SH-SY5Y (cell line): Measurements from ENCODE around the gene SDR42E1.

Experiments used
- GATA2 ChIP-seq: IDR thresholded peaks from 2 replicates; pipeline ENCODE4 v1.6.1; 2011; ENCODE audit warnings: mild to moderate bottlenecking, low read depth, low read length
- GATA3 ChIP-seq: IDR thresholded peaks from 2 replicates; pipeline ENCODE4 v1.6.1; 2011; ENCODE audit warnings: low read depth, mild to moderate bottlenecking, low read length, moderate library complexity

- TF ChIP-seq GATA3 (no peak), GATA2 (no peak)
These were observed 39.7 kb upstream of the SDR42E1 start for GRCh38 chr16:82050909-82051357.
